GM21423 (cell line): ENCODE results near the gene ZFPL1.

Experiments
- ATAC-seq: cut with Tn5 transposase; IDR thresholded peaks from one replicate; pipeline ENCODE4 v1.9.1; 2021; ENCODE audit warnings: mild to moderate bottlenecking, moderate library complexity; ENCODE audit not compliant: unreplicated experiment

ZFPL1 gene

GRCh38 chr11:65089621-65090020 is 5.6 kb downstream of the ZFPL1 start:
- ATAC-seq = no peak

GRCh38 chr11:65090628-65091027 is 6.6 kb downstream of the ZFPL1 start:
- ATAC-seq = no peak

GRCh38 chr11:65095427-65095826 is 11.4 kb downstream of the ZFPL1 start:
- ATAC-seq = no peak

- peak; percentile 78 for ATAC-seq
Measured at GRCh38 chr11:65095974-65096806, 12.2 kb downstream of the ZFPL1 start, which contains the start of gene VPS51. VPS51 (plus strand) TSS chr11:65096214; CDS start chr11:65096251, 37 bp downstream.

- no peak for ATAC-seq
Measured at GRCh38 chr11:65096926-65097325, 12.9 kb downstream of the ZFPL1 start.

GRCh38 chr11:65100674-65101350 is 16.8 kb downstream of the ZFPL1 start:
- no peak for ATAC-seq

GRCh38 chr11:65102142-65103095 is 18.4 kb downstream of the ZFPL1 start:
- no peak for ATAC-seq

- ATAC-seq = no peak
Measured at GRCh38 chr11:65103476-65103875, 19.5 kb downstream of the ZFPL1 start.

GRCh38 chr11:65104628-65105027 is 20.6 kb downstream of the ZFPL1 start:
- ATAC-seq = no peak

- ATAC-seq = no peak
Measured at GRCh38 chr11:65107078-65107477, 23.1 kb downstream of the ZFPL1 start.

- no peak for ATAC-seq
Measured at GRCh38 chr11:65107751-65108468, 23.9 kb downstream of the ZFPL1 start.

- ATAC-seq = no peak
Measured at GRCh38 chr11:65108469-65109123, 24.6 kb downstream of the ZFPL1 start.

- no peak for ATAC-seq
Measured at GRCh38 chr11:65109231-65110198, 25.5 kb downstream of the ZFPL1 start.

- ATAC-seq = no peak
Measured at GRCh38 chr11:65110354-65110861, 26.4 kb downstream of the ZFPL1 start.

GRCh38 chr11:65111159-65111743 is 27.2 kb downstream of the ZFPL1 start:
- no peak for ATAC-seq

- peak; percentile 63 for ATAC-seq
Measured at GRCh38 chr11:65111744-65112545, 27.9 kb downstream of the ZFPL1 start, which contains the start of gene TM7SF2. TM7SF2 (plus strand) TSS chr11:65111872; CDS start chr11:65112016, 144 bp downstream.
